GM19452 (cell line): ENCODE measurements around the gene ARRB1.
"Not testable (repeated sequence)": the region's sequence is repeated elsewhere in the genome, so short reads cannot be mapped to it uniquely, and the experiment has no call there.

Experiments used
- ATAC-seq: cut with Tn5 transposase; IDR thresholded peaks from one replicate; pipeline ENCODE4 v1.9.1; 2021; ENCODE audit not compliant: unreplicated experiment

ARRB1 gene

GRCh38 chr11:75344761-75345454 is 6.6 kb downstream of the ARRB1 start:
- ATAC-seq, result no peak

GRCh38 chr11:75344186-75344585 is 7.3 kb downstream of the ARRB1 start:
- ATAC-seq, result no peak

GRCh38 chr11:75342966-75343870 is 8.2 kb downstream of the ARRB1 start:
- no peak for ATAC-seq

GRCh38 chr11:75342231-75342918 is 9.1 kb downstream of the ARRB1 start:
- ATAC-seq, result no peak

GRCh38 chr11:75341612-75342011 is 9.8 kb downstream of the ARRB1 start:
- ATAC-seq, result no peak

- no peak for ATAC-seq
These were observed 11.6 kb downstream of the ARRB1 start for GRCh38 chr11:75339685-75340409.

GRCh38 chr11:75338516-75339208 is 12.8 kb downstream of the ARRB1 start:
- ATAC-seq, result no peak

- no peak for ATAC-seq
These were observed 14.2 kb downstream of the ARRB1 start for GRCh38 chr11:75337195-75337654.

- ATAC-seq, result no peak
These were observed 16.5 kb downstream of the ARRB1 start for GRCh38 chr11:75334976-75335375.

GRCh38 chr11:75334402-75334891 is 17.0 kb downstream of the ARRB1 start:
- ATAC-seq, result no peak

GRCh38 chr11:75333807-75334140 is 17.7 kb downstream of the ARRB1 start:
- no peak for ATAC-seq

- ATAC-seq, result no peak
These were observed 18.2 kb downstream of the ARRB1 start for GRCh38 chr11:75333022-75333806.

- not testable (repeated sequence) for ATAC-seq
These were observed 19.7 kb downstream of the ARRB1 start for GRCh38 chr11:75331761-75332160.

GRCh38 chr11:75331304-75331703 is 20.2 kb downstream of the ARRB1 start:
- not testable (repeated sequence) for ATAC-seq

- not testable (repeated sequence) for ATAC-seq
These were observed 20.6 kb downstream of the ARRB1 start for GRCh38 chr11:75330886-75331285.

- no peak for ATAC-seq
These were observed 21.2 kb downstream of the ARRB1 start for GRCh38 chr11:75330291-75330690.

- ATAC-seq, result no peak
These were observed 22.8 kb downstream of the ARRB1 start for GRCh38 chr11:75328426-75329277.

- no peak for ATAC-seq
These were observed 25.0 kb downstream of the ARRB1 start for GRCh38 chr11:75326439-75326810.
